Fibroblast of gingiva (primary cell): ENCODE data around the gene PLA2G4D.
A peak's percentile ranks its signal among the peaks of the same experiment; 100 is the strongest.

Source experiments
- DNase-seq: peaks from one replicate; pipeline ENCODE4 v3.0.0-alpha.2; 2011; ENCODE audit warnings: low read depth

Gene PLA2G4D

DNA sequence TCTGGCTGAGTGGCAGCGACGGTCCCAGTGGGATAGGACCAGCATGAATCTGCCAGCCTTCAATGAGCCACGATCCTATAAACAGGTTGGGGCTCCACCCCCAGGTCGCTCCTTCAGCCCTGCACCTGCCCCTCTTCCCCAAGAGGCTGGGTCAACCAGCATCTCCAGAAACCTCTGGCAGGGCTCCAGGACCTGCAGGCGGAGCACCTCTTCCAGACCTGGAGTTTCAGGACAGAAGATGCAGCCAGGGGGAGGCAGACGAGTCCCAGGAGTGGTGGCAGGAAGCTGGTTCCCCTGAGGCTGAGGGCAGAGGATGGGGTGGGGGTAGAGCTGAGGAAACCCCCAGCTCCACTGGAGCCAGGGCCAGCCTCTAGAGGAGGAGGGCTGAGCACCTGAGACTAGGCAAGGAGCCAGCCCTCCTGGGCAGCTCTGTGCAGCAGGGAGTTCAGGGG lies at the start of gene PLA2G4D:
PLA2G4D (minus strand) TSS at position 51 of the 452 bp plus-strand sequence. CDS start 103 bp downstream, outside the sequence.
- no peak for DNase-seq

DNA sequence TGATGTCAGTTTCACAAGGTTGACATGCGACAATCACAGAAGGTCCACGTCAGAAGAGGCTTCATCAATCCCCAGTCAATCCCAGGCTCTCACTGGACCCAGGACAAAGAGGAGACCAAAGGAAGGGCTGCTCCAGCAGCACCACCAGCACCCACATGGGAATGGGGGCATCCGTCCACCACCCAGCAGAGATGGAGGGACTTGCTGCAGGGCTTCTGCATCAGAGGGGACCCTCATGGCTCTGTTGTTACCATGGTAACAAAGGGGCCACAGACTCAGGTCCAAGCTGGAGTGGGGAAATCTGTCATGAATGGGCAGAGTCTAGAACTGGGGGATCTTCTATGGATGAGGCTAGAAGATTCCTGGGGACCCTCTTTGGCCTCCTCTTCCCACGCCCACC lies 49.0 kb upstream of the PLA2G4D start:
- no peak for DNase-seq

DNA sequence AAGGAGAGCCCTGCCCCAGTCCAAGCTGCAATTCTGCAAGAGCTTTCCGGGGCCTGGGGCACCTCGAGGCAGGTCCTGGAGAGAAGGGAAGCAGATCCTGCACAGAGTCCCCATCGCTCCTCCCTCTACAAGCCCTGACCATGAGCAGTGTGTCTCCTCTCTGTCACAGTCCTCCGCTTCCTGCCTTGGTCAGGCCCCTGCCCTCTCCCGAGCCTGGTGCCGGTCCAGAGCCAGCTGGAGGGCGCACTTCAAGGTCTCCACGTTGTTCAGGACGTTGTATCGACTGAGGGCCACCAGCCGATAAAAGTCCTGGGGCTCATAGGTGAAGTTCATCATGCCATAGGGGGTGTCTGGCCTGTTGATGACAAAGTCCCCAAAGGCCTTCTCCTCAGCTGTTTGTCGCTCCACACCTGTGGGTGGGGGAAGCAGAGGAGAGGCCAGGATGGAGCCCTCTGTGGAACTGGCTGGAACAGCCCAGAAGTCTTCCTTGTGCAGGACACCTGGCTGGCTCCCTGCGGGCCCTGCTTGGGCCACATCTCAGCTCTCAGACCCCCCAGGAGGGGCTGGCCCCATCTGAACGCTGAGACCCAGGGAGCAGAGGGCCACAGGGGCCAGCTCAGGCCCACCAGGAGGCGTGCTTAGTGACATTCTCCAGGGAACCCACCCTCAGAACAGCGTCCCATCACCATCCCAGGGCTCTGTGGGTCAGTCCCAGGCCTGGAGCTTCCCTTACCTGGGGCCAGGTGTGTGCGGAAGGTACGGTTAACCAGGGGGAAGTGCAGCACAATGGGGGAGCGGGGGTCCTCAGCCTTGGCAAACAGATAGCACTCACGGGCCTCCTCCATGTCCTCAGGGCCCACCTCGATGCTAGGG lies 47.7 kb upstream of the PLA2G4D start:
- no peak for DNase-seq

- DNase-seq: no peak
Measured at GRCh38 chr15:42141246-42141645, 46.9 kb upstream of the PLA2G4D start.

- DNase-seq: no peak
Measured at GRCh38 chr15:42140383-42141070, 46.2 kb upstream of the PLA2G4D start.

DNA sequence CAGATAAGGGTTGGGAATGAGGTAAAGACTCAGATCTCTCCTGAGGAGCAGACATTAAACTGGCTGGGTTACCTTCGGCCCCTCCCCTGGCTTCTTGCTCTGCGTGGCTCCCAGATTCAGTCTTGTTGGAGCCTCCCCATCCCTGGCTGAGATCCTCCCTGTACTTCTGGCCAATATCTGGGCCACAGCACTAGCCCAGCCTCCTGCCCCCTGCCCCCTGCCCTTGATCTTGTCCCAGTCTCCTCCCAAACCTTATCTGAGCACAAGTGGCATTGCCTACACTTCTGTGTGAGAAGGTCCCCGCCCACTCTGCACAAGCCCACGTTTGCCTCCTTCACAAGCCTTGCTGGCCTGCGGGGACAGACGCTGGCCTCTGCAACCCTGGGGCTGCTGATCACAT lies 45.2 kb upstream of the PLA2G4D start:
- no peak for DNase-seq

DNA sequence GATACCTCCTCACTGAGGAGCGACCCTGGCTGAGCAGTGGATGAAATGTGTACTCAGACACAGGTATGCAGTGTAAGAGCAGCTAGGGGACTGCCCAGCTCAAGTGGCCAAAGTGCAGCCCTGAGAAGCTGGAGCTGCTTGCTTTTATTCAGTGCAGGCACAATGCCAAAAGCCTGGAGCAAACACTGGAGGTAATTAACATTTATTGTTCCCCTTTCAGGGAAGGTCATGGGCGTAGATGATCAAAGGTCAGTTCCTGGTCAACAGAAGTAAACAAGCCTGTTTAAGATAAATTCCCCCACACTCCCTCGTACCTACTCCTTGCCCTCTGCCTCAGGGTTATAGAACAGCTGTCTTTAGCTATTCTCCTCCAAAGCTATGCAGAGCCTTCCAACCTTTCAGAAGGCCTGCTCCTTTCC lies 44.6 kb upstream of the PLA2G4D start:
- DNase-seq: no peak

GRCh38 chr15:42138411-42138810 lies 44.0 kb upstream of the PLA2G4D start:
- DNase-seq: no peak

- peak; percentile 24 for DNase-seq
Measured at GRCh38 chr15:42137461-42138261, 43.3 kb upstream of the PLA2G4D start.

GRCh38 chr15:42136513-42136912 lies 42.2 kb upstream of the PLA2G4D start:
- no peak for DNase-seq

- no peak for DNase-seq
Measured at GRCh38 chr15:42135351-42135750, 41.0 kb upstream of the PLA2G4D start.

DNA sequence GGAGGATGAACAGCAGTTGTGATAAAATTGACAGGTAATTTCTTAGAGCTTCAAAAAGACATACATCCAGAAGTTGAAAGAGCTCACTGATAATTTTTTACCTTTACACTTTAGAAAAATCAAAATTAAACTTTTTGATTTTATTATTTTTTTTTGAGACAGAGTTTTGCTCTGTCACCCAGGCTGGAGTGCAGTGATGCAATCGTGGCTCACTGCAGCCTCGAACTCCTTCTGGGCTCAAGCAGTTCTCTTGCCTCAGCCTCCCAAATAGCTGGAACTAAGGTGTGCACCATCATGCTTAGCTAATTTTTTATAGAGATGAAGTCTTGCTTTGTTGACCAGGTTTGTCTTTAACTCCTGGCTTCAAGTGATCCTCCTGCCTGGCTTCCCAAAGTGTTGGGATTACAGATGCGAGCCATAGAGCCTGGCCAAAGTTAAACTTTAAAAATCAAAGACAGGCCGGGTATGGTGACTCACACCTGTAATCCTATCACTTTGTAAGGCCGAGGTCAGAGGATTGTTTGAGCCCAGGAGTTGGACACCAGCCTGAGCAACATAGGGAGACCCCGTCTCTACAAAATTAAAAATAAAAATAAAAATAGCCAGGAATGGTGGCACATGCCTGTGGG lies 40.4 kb upstream of the PLA2G4D start:
- no peak for DNase-seq

DNA sequence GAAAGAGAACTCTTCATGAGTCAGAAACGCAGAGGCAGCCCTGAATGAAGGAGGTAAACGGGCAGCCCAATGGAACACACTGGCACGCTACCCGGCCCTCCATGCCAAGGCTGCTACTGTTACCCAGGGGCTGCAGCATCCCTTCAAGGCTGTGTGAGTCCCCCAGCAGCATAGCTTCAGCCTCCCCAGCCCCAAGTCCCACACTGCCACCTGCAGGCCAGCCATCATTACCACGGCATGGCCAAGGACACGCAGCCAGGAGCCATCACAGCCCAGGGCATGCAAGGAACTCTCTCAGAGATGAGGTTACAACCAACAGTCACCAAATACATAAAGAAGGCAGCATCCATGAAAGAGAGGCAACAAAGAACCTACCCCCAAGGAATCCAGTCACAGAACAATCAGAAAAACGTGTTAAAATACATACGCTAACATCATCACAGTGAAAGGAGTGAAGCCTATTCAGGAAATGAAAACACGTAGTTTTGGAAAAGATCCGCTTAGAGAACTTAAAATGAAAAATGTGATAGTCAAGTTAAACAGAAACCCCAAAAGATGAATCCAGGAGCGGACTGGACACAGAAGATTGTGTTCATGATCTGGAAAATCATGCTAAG lies 39.6 kb upstream of the PLA2G4D start:
- DNase-seq: no peak

GRCh38 chr15:42133356-42133755 lies 39.0 kb upstream of the PLA2G4D start:
- DNase-seq: no peak

DNA sequence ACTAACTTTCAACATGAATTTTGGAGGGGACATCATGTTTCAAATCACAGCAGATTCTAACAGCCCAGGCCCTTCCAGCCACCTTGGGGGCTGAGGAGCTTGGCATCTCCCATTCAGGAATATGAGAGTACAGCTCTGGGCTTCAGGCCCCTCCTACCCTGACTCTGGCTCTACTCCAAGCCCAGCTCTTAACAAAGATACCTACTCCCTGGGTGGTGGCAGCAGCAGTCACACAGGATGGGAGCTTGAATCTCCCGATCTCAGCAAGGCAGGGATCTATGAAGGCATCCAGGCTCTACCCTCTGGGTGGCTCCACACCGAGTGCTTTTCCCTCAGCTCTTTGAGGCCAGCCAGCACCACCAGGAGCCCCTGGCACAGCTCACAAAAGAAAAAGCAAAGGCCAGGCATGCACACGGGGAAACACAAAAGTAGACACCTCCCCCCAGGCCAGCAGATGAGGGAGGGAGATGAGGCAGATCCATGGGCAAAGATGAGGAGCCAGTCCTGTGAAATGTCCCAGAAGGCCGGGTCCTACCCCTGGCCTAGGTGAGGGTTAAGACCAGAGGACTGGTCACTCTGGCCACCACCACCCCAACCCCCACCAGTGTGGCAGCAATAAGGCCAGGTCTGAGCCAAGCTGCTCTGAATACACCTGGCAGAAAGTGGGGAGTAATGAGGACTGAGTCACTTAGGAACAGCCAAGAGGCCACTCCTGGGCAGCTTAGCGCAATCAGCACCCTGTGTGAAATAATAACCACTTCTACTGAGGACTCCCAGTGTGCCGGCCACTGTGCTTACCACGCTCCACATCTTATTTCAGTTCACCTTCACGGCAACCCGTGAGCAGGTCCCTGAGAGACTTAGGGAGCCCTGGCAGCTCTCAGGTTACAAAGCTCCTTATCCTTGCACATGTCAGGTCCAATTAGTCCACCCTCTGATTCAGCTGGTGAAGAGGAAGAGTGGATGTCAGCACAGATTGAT lies 37.8 kb upstream of the PLA2G4D start:
- no peak for DNase-seq

DNA sequence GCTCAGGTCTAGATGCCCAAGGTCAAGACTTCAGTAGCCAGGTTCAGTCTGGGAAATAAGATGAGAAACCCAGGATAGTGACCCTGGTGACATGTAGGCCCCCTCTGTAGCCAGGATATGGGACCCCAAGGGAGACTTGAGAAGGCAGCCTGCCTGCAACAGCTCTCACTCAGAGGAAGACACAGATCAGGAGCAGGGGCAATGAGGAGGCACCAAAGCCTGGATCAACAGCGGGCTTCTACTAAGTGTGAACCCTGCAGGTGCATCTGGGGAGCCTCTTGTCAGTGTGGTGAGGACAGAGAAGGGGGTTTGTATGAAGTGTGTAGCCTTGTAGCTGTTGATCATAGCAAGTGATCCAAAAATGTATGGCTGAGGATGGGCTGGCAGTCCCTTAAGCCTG lies 36.6 kb upstream of the PLA2G4D start:
- DNase-seq: no peak

DNA sequence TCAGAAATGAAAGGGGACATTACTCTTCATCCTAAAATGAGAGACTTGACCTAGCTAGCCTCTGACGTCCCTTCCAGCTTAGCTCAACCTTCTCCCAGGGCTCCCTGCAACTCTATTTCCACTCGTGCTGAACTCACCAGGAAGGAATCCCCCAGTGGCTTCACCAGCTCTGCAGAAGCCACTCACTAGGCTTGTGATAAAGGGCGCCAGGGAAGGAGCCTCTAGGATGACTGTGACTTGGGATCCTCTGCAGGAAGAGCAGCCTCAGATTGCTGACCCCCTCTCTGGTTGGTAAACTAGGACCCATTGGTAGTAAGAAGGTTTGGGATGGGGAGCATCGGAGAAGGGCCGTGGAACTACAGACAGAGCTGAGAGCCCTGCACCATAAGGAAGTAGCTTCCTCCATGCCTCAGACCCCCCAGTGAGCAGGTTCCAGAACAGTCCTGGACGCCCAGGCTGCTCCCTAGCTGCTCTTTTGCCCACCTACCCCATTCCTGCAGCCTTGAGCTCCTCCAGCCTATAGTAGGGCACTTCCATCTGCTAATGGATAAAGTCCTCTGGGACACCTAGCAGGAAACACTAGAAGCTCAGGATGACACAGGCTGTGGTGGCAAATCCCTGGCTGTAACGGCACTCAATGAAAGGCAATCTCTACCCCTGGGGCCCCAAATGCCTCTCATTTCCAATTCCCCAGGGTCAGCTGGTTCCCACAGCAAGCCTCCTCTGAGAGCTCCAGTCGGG lies 36.1 kb upstream of the PLA2G4D start:
- DNase-seq: no peak

- DNase-seq: no peak
Measured at GRCh38 chr15:42129364-42129763, 35.0 kb upstream of the PLA2G4D start.

DNA sequence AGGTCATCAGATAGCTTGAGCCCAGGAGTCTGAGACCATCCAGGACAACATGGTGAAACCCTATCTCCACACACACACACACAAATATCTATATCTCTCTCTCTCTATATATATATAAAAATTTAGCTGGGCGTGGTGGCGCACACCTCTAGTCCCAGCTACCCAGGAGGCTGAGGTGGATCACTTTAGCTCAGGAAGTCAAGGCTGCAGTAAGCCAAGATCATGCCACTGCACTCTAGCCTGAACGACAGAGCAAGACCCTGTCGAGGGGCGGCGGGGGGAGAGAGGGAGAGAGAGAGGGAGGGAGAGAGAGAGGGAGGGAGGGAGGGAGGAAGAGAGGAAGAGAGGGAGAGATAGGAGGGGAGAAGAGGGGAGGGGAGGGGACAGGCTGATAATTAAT lies 34.1 kb upstream of the PLA2G4D start:
- DNase-seq: no peak

DNA sequence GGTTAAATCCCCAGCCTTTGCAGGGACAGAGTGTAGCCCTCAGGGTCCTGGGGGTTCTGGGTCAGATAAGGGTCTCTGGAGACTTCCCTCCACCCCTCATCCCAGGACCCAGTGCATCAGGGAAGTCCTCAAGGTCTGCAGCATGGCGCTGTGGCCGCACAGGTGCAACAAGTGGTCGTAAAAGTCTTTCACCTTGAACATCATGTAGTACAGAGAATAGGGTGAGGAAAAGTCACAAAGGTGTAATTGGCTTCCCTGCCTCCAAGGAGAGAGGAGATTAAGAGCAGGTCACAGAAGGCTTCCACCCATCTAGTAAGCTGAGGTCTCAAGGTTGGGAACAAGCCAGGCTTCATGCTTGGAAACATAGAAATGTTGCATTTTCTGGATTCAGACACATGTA lies 29.2 kb upstream of the PLA2G4D start:
- DNase-seq: no peak
